Stomach (tissue), 9 donors: ENCODE measurements around the gene GRIK5. TPM values are rescaled to one million over a fixed set of nuclear protein-coding genes. Genes with fewer than 3 reads are reported as not detected.

ENCODE experiments used
- DNase-seq, 2 donors: peaks; one replicate each; pipeline versions ENCODE4 v3.0.0 to v3.0.0-alpha.2; 2013 to 2019
- H3K27ac ChIP-seq, 5 donors: fragments of 200-600 bp in 4 of 5; sonication (generic) in 4 of 5; one replicate each; pipeline ENCODE4 v1.5.1; 2013 to 2019; ENCODE audit warnings: mild to moderate bottlenecking in 1 of 5, moderate library complexity in 1 of 5
- H3K27me3 ChIP-seq, 3 donors: fragments of 200-600 bp; sonication (generic); one replicate each; pipeline ENCODE4 v1.5.1; 2017 to 2019; ENCODE audit warnings: mixed run types in 1 of 3
- H3K36me3 ChIP-seq, 4 donors: fragments of 200-600 bp; sonication (generic); 1 replicate in 3 of 4; 2 replicates in 1 of 4; pipeline ENCODE4 v1.5.1; 2016 to 2019
- H3K4me1 ChIP-seq, 4 donors: fragments of 200-600 bp; sonication (generic); one replicate each; pipeline ENCODE4 v1.5.1; 2016 to 2019
- H3K4me3 ChIP-seq, 4 donors: fragments of 200-600 bp; sonication (generic) in 3 of 4; one replicate each; pipeline ENCODE4 v1.5.1; 2016 to 2019; ENCODE audit warnings: mild to moderate bottlenecking in 1 of 4
- H3K9me3 ChIP-seq, 4 donors: fragments of 200-600 bp; sonication (generic); one replicate each; pipeline ENCODE4 v1.5.1; 2016 to 2019
- EP300 ChIP-seq: sonication (generic); formaldehyde crosslinking; IDR thresholded peaks from one replicate; pipeline ENCODE4 v1.6.1; 2017; ENCODE audit warnings: antibody characterized with exemption
- POLR2A ChIP-seq, 4 donors: fragments of 450-650 bp; IDR thresholded peaks; one replicate each; pipeline ENCODE4 v1.6.1; 2016; ENCODE audit warnings: antibody characterized with exemption in 4 of 4, control low read depth in 2 of 4, mild to moderate bottlenecking in 1 of 4, moderate library complexity in 1 of 4
- POLR2AphosphoS5 ChIP-seq, 3 donors: sonication (generic); formaldehyde crosslinking; IDR thresholded peaks; one replicate each; pipeline ENCODE4 v1.6.1; 2016; ENCODE audit warnings: antibody characterized with exemption in 3 of 3
- WGBS, 5 donors: extraction: QIAGEN DNeasy Blood & Tissue Kit in 3 of 5; methylation state at CpG; one replicate each; pipeline versions ENCODE4 v1.1.5 to v1.1.7; 2013 to 2018; 5-methylcytosine and 5-hydroxymethylcytosine counted together
- intact Hi-C: fragments of 100-400 bp; cut with DNase I; formaldehyde crosslinking; loops from one replicate; pipeline ENCODE4 v1.15.1; 2023; ENCODE audit warnings: low total_unique reads
- polyA plus RNA-seq, 3 donors: library from polyadenylated mRNA; stranded (reverse); fragments of 200-250 nt; gene quantifications; one replicate each; pipeline ENCODE4 v1.2.3, GENCODE V29; 2013
- total RNA-seq, 5 donors: library from RNA; depleted of rRNA; stranded (reverse); fragments of >200 nt; gene quantifications; one replicate each; pipeline versions ENCODE4 v1.1.0 to v1.2.3, GENCODE V29; 2014 to 2016
- TF ChIP-seq, protein P1 (sequence below), 7 experiments: fragments of 450-650 bp in 4 of 7; fragments of 200-600 bp in 3 of 7; sonication (generic) in 3 of 7; IDR thresholded peaks; one replicate each; pipeline ENCODE4 v1.5.1; 2016 to 2019; ENCODE audit warnings: antibody characterized with exemption in 7 of 7, control low read depth in 2 of 7, mild to moderate bottlenecking in 1 of 7
- donor health status: healthy with polysubstance abuse.
- donor health status: Bipolar disorder and iron deficiency.
- donor health status: healthy.

The GRIK5 gene
- total and polyA plus RNA-seq, 8 donors: 0.92 to 74.1 (median 4.2) TPM

DNA sequence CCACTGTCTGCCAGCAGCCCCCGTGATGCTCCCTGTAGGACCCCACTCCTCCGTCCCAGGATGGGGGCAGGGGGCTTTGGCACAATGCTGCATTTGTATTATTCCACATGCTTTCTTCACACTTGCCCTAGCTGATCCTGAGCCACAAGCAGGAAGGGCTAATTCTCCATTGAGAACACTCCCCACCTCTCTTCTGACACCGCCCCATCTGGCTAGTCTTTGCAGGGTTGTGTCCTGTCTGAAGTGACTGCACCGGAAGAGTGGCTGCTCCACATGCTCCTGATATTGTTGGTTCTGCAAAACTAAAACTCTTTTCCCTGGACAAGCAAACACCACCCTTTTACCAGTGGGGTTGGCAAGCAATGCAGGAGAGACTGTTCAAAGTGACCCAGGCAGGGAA is 23.9 kb upstream of the GRIK5 start:
- Histone ChIP-seq H3K9me3 (no peaks in the 10 kb centered on the region), H3K27me3 (peaks cover 0 to 21% (median 15%) of the 10 kb centered on the region in 3 donors), H3K36me3 (peaks cover 0 to 17% (median 2%) of the 10 kb centered on the region in 4 donors), H3K4me1 (peaks cover 0 to 29% (median 17%) of the 10 kb centered on the region in 4 donors), H3K4me3 (no peak overlapping the region), H3K27ac (no peak overlapping the region)
- intact Hi-C loops: no loop called here
- DNase-seq: no peak
- TF ChIP-seq EP300 (no peak), POLR2AphosphoS5 (IDR thresholded peaks at IDR 0.05) (no peak), POLR2A (IDR thresholded peaks at IDR 0.05) (no peak)
- TF ChIP-seq, protein P1, sequence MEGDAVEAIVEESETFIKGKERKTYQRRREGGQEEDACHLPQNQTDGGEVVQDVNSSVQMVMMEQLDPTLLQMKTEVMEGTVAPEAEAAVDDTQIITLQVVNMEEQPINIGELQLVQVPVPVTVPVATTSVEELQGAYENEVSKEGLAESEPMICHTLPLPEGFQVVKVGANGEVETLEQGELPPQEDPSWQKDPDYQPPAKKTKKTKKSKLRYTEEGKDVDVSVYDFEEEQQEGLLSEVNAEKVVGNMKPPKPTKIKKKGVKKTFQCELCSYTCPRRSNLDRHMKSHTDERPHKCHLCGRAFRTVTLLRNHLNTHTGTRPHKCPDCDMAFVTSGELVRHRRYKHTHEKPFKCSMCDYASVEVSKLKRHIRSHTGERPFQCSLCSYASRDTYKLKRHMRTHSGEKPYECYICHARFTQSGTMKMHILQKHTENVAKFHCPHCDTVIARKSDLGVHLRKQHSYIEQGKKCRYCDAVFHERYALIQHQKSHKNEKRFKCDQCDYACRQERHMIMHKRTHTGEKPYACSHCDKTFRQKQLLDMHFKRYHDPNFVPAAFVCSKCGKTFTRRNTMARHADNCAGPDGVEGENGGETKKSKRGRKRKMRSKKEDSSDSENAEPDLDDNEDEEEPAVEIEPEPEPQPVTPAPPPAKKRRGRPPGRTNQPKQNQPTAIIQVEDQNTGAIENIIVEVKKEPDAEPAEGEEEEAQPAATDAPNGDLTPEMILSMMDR (IDR thresholded peaks at IDR 0.05): no peak
- WGBS, 5 donors: 43 to 60% (median 45%) methylated on average over 4 of the region's 4 CpGs

DNA sequence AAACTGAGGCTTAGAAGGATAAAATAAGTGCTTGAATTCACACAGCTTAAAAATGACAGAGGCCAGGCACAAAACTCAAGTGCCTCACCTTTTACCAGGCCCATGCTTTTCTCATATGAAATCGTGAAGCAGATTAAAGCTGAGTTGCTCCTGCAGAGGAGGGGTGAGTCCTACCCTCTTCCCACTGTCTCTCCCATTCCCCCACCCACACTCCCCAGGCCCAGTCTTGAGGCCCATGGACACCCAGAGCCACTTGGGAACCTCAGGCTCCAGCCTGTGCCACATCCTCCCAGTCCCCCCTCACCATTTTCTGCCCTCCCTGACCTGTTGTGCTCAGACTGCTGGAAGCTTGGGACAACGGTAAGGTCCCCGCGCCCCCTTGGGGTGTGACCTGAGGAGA is 23.5 kb upstream of the GRIK5 start:
- no peak overlapping the region for H3K27ac ChIP-seq
- H3K4me1 ChIP-seq: peaks cover 0 to 33% (median 19%) of the 10 kb centered on the region in 4 donors
- DNase-seq: no peak
- intact Hi-C loops: no loop called here
- H3K36me3 ChIP-seq: peaks cover 0 to 17% (median 2%) of the 10 kb centered on the region in 4 donors
- H3K9me3 ChIP-seq: no peaks in the 10 kb centered on the region
- no peak overlapping the region for H3K4me3 ChIP-seq
- no peak for TF ChIP-seq POLR2AphosphoS5 (IDR thresholded peaks at IDR 0.05)
- TF ChIP-seq, protein P1 (IDR thresholded peaks at IDR 0.05): no peak
- no peak for TF ChIP-seq POLR2A (IDR thresholded peaks at IDR 0.05)
- TF ChIP-seq EP300: no peak
- WGBS, 5 donors: 34 to 68% (median 51%) methylated on average over 4 of the region's 4 CpGs
- H3K27me3 ChIP-seq: peaks cover 0 to 21% (median 15%) of the 10 kb centered on the region in 3 donors

DNA sequence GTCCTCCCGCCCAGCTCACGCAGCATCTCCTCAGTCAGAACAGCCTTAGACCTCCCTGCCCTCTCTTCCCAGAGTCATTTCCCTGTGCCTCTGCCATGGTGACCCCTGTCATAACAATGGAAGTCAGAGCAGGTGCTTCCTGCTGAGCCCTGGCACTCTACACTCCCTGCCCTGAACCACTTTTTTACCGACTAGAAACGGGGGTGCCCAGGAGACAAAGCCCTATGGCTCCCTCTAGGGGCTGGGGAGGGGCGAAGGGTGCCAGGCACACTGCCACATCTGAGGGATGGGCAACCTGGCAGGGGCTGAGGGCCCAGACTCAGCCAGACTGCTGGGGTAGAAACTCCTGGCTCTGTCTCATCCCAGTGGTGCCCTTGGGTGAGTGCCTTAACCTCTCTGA is 22.3 kb upstream of the GRIK5 start:
- H3K4me1 ChIP-seq: peaks cover 0 to 35% (median 20%) of the 10 kb centered on the region in 4 donors
- DNase-seq: peak; percentile 45 to 64
- H3K27me3 ChIP-seq: peaks cover 0 to 21% (median 15%) of the 10 kb centered on the region in 3 donors
- peaks cover 0 to 17% (median 2%) of the 10 kb centered on the region in 4 donors for H3K36me3 ChIP-seq
- intact Hi-C loops: no loop called here
- TF ChIP-seq POLR2AphosphoS5 (IDR thresholded peaks at IDR 0.05) (no peak), EP300 (no peak)
- TF ChIP-seq, protein P1 (IDR thresholded peaks at IDR 0.05): peak in 3 of 7 experiments; percentile 12 to 21 (median 16)
- H3K27ac ChIP-seq: no peak overlapping the region
- no peak overlapping the region for H3K4me3 ChIP-seq
- 23 to 46% (median 40%) methylated on average over 4 to 5 of the region's 5 CpGs for WGBS, 5 donors
- no peaks in the 10 kb centered on the region for H3K9me3 ChIP-seq

DNA sequence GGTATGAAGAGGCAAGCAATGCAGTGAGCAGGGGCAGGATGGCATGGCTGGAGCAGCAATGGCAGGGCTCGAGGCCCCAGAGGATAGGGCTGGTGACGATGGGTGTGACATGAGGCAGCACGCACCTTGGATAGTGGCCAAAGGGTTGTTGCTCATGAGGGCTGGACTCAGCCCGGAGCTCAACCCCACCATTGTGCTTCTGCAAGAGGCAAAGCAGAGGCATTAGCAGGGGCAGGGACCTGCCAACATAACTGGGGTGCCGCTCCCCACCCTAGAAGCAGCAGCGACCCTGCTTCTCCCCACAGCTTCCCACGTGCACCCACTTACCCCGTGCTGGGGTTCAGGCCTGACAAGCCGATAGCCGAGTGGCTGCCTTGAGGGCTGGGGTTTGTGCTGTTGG is 21.7 kb upstream of the GRIK5 start:
- peak; percentile 62 to 76 for DNase-seq
- H3K4me1 ChIP-seq: peaks cover 0 to 35% (median 20%) of the 10 kb centered on the region in 4 donors
- peaks cover 0 to 20% (median 15%) of the 10 kb centered on the region in 3 donors for H3K27me3 ChIP-seq
- peaks cover 0 to 17% (median 2%) of the 10 kb centered on the region in 4 donors for H3K36me3 ChIP-seq
- 41 to 59% (median 48%) methylated on average over 7 to 10 of the region's 10 CpGs for WGBS, 5 donors
- no peak overlapping the region for H3K27ac ChIP-seq
- H3K4me3 ChIP-seq: no peak overlapping the region
- no peaks in the 10 kb centered on the region for H3K9me3 ChIP-seq
- TF ChIP-seq POLR2AphosphoS5 (IDR thresholded peaks at IDR 0.05) (no peak), EP300 (no peak), POLR2A (IDR thresholded peaks at IDR 0.05) (no peak)
- TF ChIP-seq, protein P1 (IDR thresholded peaks at IDR 0.05): no peak
- intact Hi-C loops: no loop called here
